GM21723 (cell line): ENCODE data around the gene DBH.

ENCODE experiments used
- ATAC-seq: cut with Tn5 transposase; IDR thresholded peaks from one replicate; pipeline ENCODE4 v1.9.1; 2021; ENCODE audit warnings: mild to moderate bottlenecking, moderate library complexity; ENCODE audit not compliant: unreplicated experiment

The DBH gene

GRCh38 chr9:133641861-133642595, 5.9 kb downstream of the DBH start:
- no peak for ATAC-seq

GRCh38 chr9:133642708-133643361, 6.7 kb downstream of the DBH start:
- ATAC-seq, result no peak

GRCh38 chr9:133643362-133643755, 7.2 kb downstream of the DBH start:
- no peak for ATAC-seq

- no peak for ATAC-seq
Measured at GRCh38 chr9:133643978-133644760, 8.0 kb downstream of the DBH start.

GRCh38 chr9:133645021-133645765, 9.0 kb downstream of the DBH start:
- no peak for ATAC-seq

- no peak for ATAC-seq
Measured at GRCh38 chr9:133647148-133647547, 11.0 kb downstream of the DBH start.

- no peak for ATAC-seq
Measured at GRCh38 chr9:133647765-133648469, 11.8 kb downstream of the DBH start.

GRCh38 chr9:133649194-133649593, 13.0 kb downstream of the DBH start:
- no peak for ATAC-seq

GRCh38 chr9:133650026-133650425, 13.9 kb downstream of the DBH start:
- no peak for ATAC-seq

- ATAC-seq, result no peak
Measured at GRCh38 chr9:133653638-133654037, 17.5 kb downstream of the DBH start.

GRCh38 chr9:133654736-133655657, 18.8 kb downstream of the DBH start:
- ATAC-seq, result no peak

GRCh38 chr9:133655701-133656100, 19.5 kb downstream of the DBH start:
- ATAC-seq, result no peak

- no peak for ATAC-seq
Measured at GRCh38 chr9:133656211-133657119, 20.3 kb downstream of the DBH start.

GRCh38 chr9:133657120-133657661, 21.0 kb downstream of the DBH start:
- no peak for ATAC-seq

- no peak for ATAC-seq
Measured at GRCh38 chr9:133658442-133659431, 22.6 kb downstream of the DBH start.

GRCh38 chr9:133659516-133659915, 23.4 kb downstream of the DBH start:
- ATAC-seq, result no peak
